ENCODE results near the gene CDC20B.
A peak's percentile ranks its signal among the peaks of the same experiment; 100 is the strongest.
"Not testable (repeated sequence)": the region's sequence is repeated elsewhere in the genome, so short reads cannot be mapped to it uniquely, and the experiment has no call there.

The CDC20B gene

GRCh38 chr5:55104036-55104772 is 68.8 kb downstream of the CDC20B start:
- DNase-seq: no peak

GRCh38 chr5:55102348-55102747 is 70.6 kb downstream of the CDC20B start, which contains the start of gene GZMA:
GZMA (plus strand) TSS chr5:55102646; CDS start chr5:55102683, 37 bp downstream.
- no peak for DNase-seq

- no peak for DNase-seq
Measured at GRCh38 chr5:55101556-55102276, 71.3 kb downstream of the CDC20B start.

GRCh38 chr5:55101148-55101547 is 71.8 kb downstream of the CDC20B start:
- DNase-seq: not testable (repeated sequence)

- peak; percentile 35 for DNase-seq
Measured at GRCh38 chr5:55096861-55097260, 76.1 kb downstream of the CDC20B start.

- no peak for DNase-seq
Measured at GRCh38 chr5:55096182-55096581, 76.8 kb downstream of the CDC20B start.

- DNase-seq: not testable (repeated sequence)
Measured at GRCh38 chr5:55091011-55091410, 82.0 kb downstream of the CDC20B start.

- not testable (repeated sequence) for DNase-seq
Measured at GRCh38 chr5:55089301-55089700, 83.7 kb downstream of the CDC20B start.

GRCh38 chr5:55081541-55081940 is 91.4 kb downstream of the CDC20B start:
- DNase-seq: no peak

- DNase-seq: no peak
Measured at GRCh38 chr5:55073211-55073610, 99.8 kb downstream of the CDC20B start.

- DNase-seq: no peak
Measured at GRCh38 chr5:55072666-55073065, 100.3 kb downstream of the CDC20B start.

GRCh38 chr5:55071413-55071812 is 101.6 kb downstream of the CDC20B start:
- no peak for DNase-seq

GRCh38 chr5:55070968-55071367 is 102.0 kb downstream of the CDC20B start:
- no peak for DNase-seq

GRCh38 chr5:55066277-55066676 is 106.7 kb downstream of the CDC20B start:
- no peak for DNase-seq

GRCh38 chr5:55064523-55064922 is 108.5 kb downstream of the CDC20B start:
- no peak for DNase-seq

- DNase-seq: no peak
Measured at GRCh38 chr5:55063899-55064298, 109.1 kb downstream of the CDC20B start.

GRCh38 chr5:55063220-55063863 is 109.6 kb downstream of the CDC20B start:
- no peak for DNase-seq
